ENCODE data around the gene HNF4A. TPM values are rescaled to one million over a fixed set of nuclear protein-coding genes. Genes with fewer than 3 reads are reported as not detected.

The HNF4A gene
- polyA plus RNA-seq, 1 of the 3 experiments (the other 2 are of a cell fraction): not detected

- no peaks in the 10 kb centered on the region for H4K20me1 ChIP-seq (ENCODE audit: insufficient read depth)
- no peak for TF ChIP-seq MXI1 (IDR thresholded peaks at IDR 0.05; ENCODE audit: low read depth, low read length)
- TF ChIP-seq GABPA (IDR thresholded peaks at IDR 0.05; ENCODE audit: low read depth): no peak
- TF ChIP-seq TEAD4 (IDR thresholded peaks at IDR 0.05; ENCODE audit: borderline replicate concordance, insufficient read depth): no peak
- no peak for TF ChIP-seq JUND (IDR thresholded peaks at IDR 0.05)
- TF ChIP-seq IRF3 (IDR thresholded peaks at IDR 0.05; ENCODE audit: low read depth, low read length): no peak
- TF ChIP-seq POLR2AphosphoS5 (IDR thresholded peaks at IDR 0.05; ENCODE audit: low read depth, low read length): no peak
- TF ChIP-seq YY1 (IDR thresholded peaks at IDR 0.05; ENCODE audit: low read depth): no peak
- no peak for TF ChIP-seq NFIC (IDR thresholded peaks at IDR 0.05; ENCODE audit: borderline replicate concordance)
- no peak for TF ChIP-seq RCOR1 (IDR thresholded peaks at IDR 0.05; ENCODE audit: low read length)
- TF ChIP-seq USF1 (IDR thresholded peaks at IDR 0.05; ENCODE audit: borderline replicate concordance, low read depth): no peak
- TF ChIP-seq GATA2 (CRISPR knock-in tag; IDR thresholded peaks at IDR 0.05): no peak
- no peak for TF ChIP-seq MEF2A (IDR thresholded peaks at IDR 0.05; ENCODE audit: borderline replicate concordance, low read depth)
- TF ChIP-seq TAF1 (IDR thresholded peaks at IDR 0.05; ENCODE audit: borderline replicate concordance, low read depth, low read length): no peak
- no peak for TF ChIP-seq RXRA (IDR thresholded peaks at IDR 0.05; ENCODE audit: borderline replicate concordance, low read depth)
- TF ChIP-seq FOXJ3 (CRISPR knock-in tag; IDR thresholded peaks at IDR 0.05): no peak
- no peak overlapping the region for H3K4me2 ChIP-seq
- no peak overlapping the region for H3K4me3 ChIP-seq (ENCODE audit: low read depth in 2 of 2, low read length in 1 of 2)
- peaks cover 4% of the 10 kb centered on the region; the same call in 1 of the 2 replicates for H3K27me3 ChIP-seq (ENCODE audit: insufficient read depth)
- H3K9me2 ChIP-seq: no peaks in the 10 kb centered on the region
- ChIA-PET CTCF (no interaction called here), POLR2A (no interaction called here)
- H3K4me1 ChIP-seq (ENCODE audit: control insufficient read depth in 1 of 2, insufficient read depth in 2 of 2, low read depth in 1 of 2, low read length in 1 of 2): no peaks in the 10 kb centered on the region
- no peak for DNase-seq
- H3K79me2 ChIP-seq (ENCODE audit: insufficient read depth): no peaks in the 10 kb centered on the region
- 62% methylated on average over 14 of the region's 14 CpGs for WGBS (ENCODE audit: low lambda C conversion rate)
- no peak overlapping the region for H2AFZ ChIP-seq (ENCODE audit: low read depth)
- H3F3A ChIP-seq (replicated peaks; ENCODE audit: insufficient read depth): no peaks in the 10 kb centered on the region
- H3K36me3 ChIP-seq (replicated peaks in 1 of 2; ENCODE audit: control insufficient read depth in 1 of 2, insufficient read depth in 2 of 2, low read length in 1 of 2): no peaks in the 10 kb centered on the region
- no peak overlapping the region for H3K9ac ChIP-seq
- H3K9me3 ChIP-seq: no peaks in the 10 kb centered on the region
- no peak overlapping the region for H3K27ac ChIP-seq (ENCODE audit: low read depth in 2 of 2, low read length in 1 of 2)
Measured at GRCh38 chr20:44424039-44424495, 68.6 kb downstream of the HNF4A start.

GRCh38 chr20:44425923-44426322, 70.4 kb downstream of the HNF4A start:
- Histone ChIP-seq H3K36me3 (replicated peaks in 1 of 2; ENCODE audit: control insufficient read depth in 1 of 2, insufficient read depth in 2 of 2, low read length in 1 of 2) (no peaks in the 10 kb centered on the region), H3K9me2 (no peaks in the 10 kb centered on the region), H3K27ac (ENCODE audit: low read depth in 2 of 2, low read length in 1 of 2) (no peak overlapping the region), H3K4me1 (ENCODE audit: control insufficient read depth in 1 of 2, insufficient read depth in 2 of 2, low read depth in 1 of 2, low read length in 1 of 2) (no peaks in the 10 kb centered on the region), H3K9me3 (no peaks in the 10 kb centered on the region), H3K4me3 (ENCODE audit: low read depth in 2 of 2, low read length in 1 of 2) (no peak overlapping the region), H3K9ac (no peak overlapping the region), H3F3A (replicated peaks; ENCODE audit: insufficient read depth) (no peaks in the 10 kb centered on the region), H4K20me1 (ENCODE audit: insufficient read depth) (no peaks in the 10 kb centered on the region), H2AFZ (ENCODE audit: low read depth) (no peak overlapping the region), H3K79me2 (ENCODE audit: insufficient read depth) (no peaks in the 10 kb centered on the region), H3K27me3 (ENCODE audit: insufficient read depth) (peaks cover 4% of the 10 kb centered on the region; the same call in 1 of the 2 replicates), H3K4me2 (no peak overlapping the region)
- CTCF ChIA-PET: no interaction called here
- POLR2A ChIA-PET: no interaction called here
- 43% methylated on average over 2 of the region's 2 CpGs for WGBS (ENCODE audit: low lambda C conversion rate)
- DNase-seq: no peak
- TF ChIP-seq PBX3 (IDR thresholded peaks at IDR 0.05): no peak
- TF ChIP-seq TEAD4 (IDR thresholded peaks at IDR 0.05; ENCODE audit: borderline replicate concordance, insufficient read depth): no peak
- TF ChIP-seq NRF1 (IDR thresholded peaks at IDR 0.05; ENCODE audit: low read depth, low read length): no peak
- no peak for TF ChIP-seq TAF1 (IDR thresholded peaks at IDR 0.05; ENCODE audit: borderline replicate concordance, low read depth, low read length)
- TF ChIP-seq MXI1 (IDR thresholded peaks at IDR 0.05; ENCODE audit: low read depth, low read length): no peak
- no peak for TF ChIP-seq YY1 (IDR thresholded peaks at IDR 0.05; ENCODE audit: low read depth)
- TF ChIP-seq MEF2A (IDR thresholded peaks at IDR 0.05; ENCODE audit: borderline replicate concordance, low read depth): no peak
